Measurements from ENCODE around the gene SOST. TPM values are rescaled to one million over a fixed set of nuclear protein-coding genes. Genes with fewer than 3 reads are reported as not detected.

The SOST gene
- polyA plus RNA-seq, 1 of the 3 experiments (the other 2 are of a cell fraction): not detected

DNA sequence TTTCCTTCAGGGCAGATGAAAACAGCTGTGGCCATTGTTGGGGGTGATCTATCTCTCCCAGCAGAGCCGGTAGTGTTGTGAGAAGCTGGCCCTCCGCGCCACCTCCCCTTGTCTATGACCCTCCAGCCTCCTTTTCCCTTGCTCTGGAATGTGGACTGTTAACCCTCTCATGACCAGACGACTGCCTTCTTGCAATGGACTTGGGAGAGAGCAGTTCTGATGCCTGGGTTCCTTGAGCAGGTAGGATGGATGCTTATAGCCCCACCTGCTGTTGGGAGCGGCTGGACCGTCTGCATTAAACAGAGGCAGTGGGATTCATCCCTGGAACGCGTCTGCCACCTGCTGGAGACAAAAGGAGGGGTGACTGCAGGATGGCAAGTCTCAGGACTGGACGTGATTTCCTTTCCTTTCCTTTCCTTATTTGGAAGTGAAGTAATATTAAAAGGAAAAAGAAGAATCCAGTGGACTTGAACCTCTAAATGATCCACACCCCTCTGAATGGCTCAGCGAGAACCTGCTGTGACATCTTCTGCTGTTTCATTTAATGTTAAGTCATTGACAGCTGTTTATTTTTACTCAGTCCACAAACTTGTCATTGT is 1.8 kb upstream of the SOST start:
- ChIA-PET POLR2A (interaction anchor here (0.5 to 0.7 kb wide), 3 partner anchors 13 to 46 kb away, joined by 3 to 5 read pairs (median 3); partner anchors contain the start of gene DUSP3), CTCF (interaction anchor here (0.6 to 7.9 kb wide), 36 partner anchors 8 to 303 kb away, joined by 3 to 97 read pairs (median 6); partner anchors contain the start of genes CFAP97D1, DUSP3 and MEOX1)
- peaks cover 7% of the 10 kb centered on the region for H3F3A ChIP-seq (replicated peaks; ENCODE audit: insufficient read depth)
- H3K79me2 ChIP-seq (ENCODE audit: insufficient read depth): no peaks in the 10 kb centered on the region
- peak overlapping the region; percentile 44; the same call in 1 of the 2 replicates for H2AFZ ChIP-seq (ENCODE audit: low read depth)
- no peaks in the 10 kb centered on the region for H3K9me2 ChIP-seq
- H3K9me3 ChIP-seq: no peaks in the 10 kb centered on the region
- peak overlapping the region in 1 of 2 experiments; percentile 45; a peak in 1 of 4 replicates for H3K4me3 ChIP-seq (ENCODE audit: low read depth in 2 of 2, low read length in 1 of 2)
- peaks cover 0 to 6% of the 10 kb centered on the region in 2 experiments; a peak in 1 of 4 replicates for H3K4me1 ChIP-seq (ENCODE audit: control insufficient read depth in 1 of 2, insufficient read depth in 2 of 2, low read depth in 1 of 2, low read length in 1 of 2)
- 12% methylated on average over 10 of the region's 10 CpGs for WGBS (ENCODE audit: low lambda C conversion rate)
- H4K20me1 ChIP-seq (ENCODE audit: insufficient read depth): no peaks in the 10 kb centered on the region
- no peak overlapping the region for H3K9ac ChIP-seq
- no peaks in the 10 kb centered on the region for H3K36me3 ChIP-seq (replicated peaks in 1 of 2; ENCODE audit: control insufficient read depth in 1 of 2, insufficient read depth in 2 of 2, low read length in 1 of 2)
- DNase-seq: peak; percentile 94
- no peaks in the 10 kb centered on the region for H3K27me3 ChIP-seq (ENCODE audit: insufficient read depth)
- H3K27ac ChIP-seq (ENCODE audit: low read depth in 2 of 2, low read length in 1 of 2): no peak overlapping the region
- no peak overlapping the region for H3K4me2 ChIP-seq
- no peak for TF ChIP-seq RFX5 (IDR thresholded peaks at IDR 0.05; ENCODE audit: low read length)
- peak; percentile 100 for TF ChIP-seq SMC3 (IDR thresholded peaks at IDR 0.05; ENCODE audit: low read depth, low read length)
- TF ChIP-seq FOXJ3 (CRISPR knock-in tag; IDR thresholded peaks at IDR 0.05): no peak
- TF ChIP-seq MXI1 (IDR thresholded peaks at IDR 0.05; ENCODE audit: low read depth, low read length): no peak
- TF ChIP-seq, protein P1, sequence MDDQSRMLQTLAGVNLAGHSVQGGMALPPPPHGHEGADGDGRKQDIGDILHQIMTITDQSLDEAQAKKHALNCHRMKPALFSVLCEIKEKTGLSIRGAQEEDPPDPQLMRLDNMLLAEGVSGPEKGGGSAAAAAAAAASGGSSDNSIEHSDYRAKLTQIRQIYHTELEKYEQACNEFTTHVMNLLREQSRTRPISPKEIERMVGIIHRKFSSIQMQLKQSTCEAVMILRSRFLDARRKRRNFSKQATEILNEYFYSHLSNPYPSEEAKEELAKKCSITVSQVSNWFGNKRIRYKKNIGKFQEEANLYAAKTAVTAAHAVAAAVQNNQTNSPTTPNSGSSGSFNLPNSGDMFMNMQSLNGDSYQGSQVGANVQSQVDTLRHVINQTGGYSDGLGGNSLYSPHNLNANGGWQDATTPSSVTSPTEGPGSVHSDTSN (IDR thresholded peaks at IDR 0.05): no peak
- TF ChIP-seq, protein P2, sequence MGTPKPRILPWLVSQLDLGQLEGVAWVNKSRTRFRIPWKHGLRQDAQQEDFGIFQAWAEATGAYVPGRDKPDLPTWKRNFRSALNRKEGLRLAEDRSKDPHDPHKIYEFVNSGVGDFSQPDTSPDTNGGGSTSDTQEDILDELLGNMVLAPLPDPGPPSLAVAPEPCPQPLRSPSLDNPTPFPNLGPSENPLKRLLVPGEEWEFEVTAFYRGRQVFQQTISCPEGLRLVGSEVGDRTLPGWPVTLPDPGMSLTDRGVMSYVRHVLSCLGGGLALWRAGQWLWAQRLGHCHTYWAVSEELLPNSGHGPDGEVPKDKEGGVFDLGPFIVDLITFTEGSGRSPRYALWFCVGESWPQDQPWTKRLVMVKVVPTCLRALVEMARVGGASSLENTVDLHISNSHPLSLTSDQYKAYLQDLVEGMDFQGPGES (IDR thresholded peaks at IDR 0.05; ENCODE audit: low read depth, low read length): peak; percentile 5; the same call in 1 of the 2 replicates
- TF ChIP-seq NRF1 (IDR thresholded peaks at IDR 0.05; ENCODE audit: low read depth, low read length): 0 out of 2 replicates have a peak, but pooled peaks have one; percentile 25
- peak; percentile 50 for TF ChIP-seq CHD2 (IDR thresholded peaks at IDR 0.05; ENCODE audit: low read length, partially characterized antibody)
- no peak for TF ChIP-seq EP300 (IDR thresholded peaks at IDR 0.05; ENCODE audit: borderline replicate concordance in 1 of 2, low read depth in 1 of 2, low read length in 1 of 2)
- no peak for TF ChIP-seq RCOR1 (IDR thresholded peaks at IDR 0.05; ENCODE audit: low read length)
- TF ChIP-seq USF1 (IDR thresholded peaks at IDR 0.05; ENCODE audit: borderline replicate concordance, low read depth): no peak
- TF ChIP-seq MEF2A (IDR thresholded peaks at IDR 0.05; ENCODE audit: borderline replicate concordance, low read depth): no peak
- TF ChIP-seq FOXM1 (IDR thresholded peaks at IDR 0.05; ENCODE audit: low read depth): no peak
- TF ChIP-seq RXRA (IDR thresholded peaks at IDR 0.05; ENCODE audit: borderline replicate concordance, low read depth): no peak
- TF ChIP-seq, protein P3, sequence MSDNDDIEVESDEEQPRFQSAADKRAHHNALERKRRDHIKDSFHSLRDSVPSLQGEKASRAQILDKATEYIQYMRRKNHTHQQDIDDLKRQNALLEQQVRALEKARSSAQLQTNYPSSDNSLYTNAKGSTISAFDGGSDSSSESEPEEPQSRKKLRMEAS (IDR thresholded peaks at IDR 0.05; ENCODE audit: low read depth): no peak
- TF ChIP-seq ZBTB33 (IDR thresholded peaks at IDR 0.05; ENCODE audit: borderline replicate concordance, low read depth): no peak
- no peak for TF ChIP-seq JUND (IDR thresholded peaks at IDR 0.05)
- no peak for TF ChIP-seq YY1 (IDR thresholded peaks at IDR 0.05; ENCODE audit: low read depth)
- no peak for TF ChIP-seq FOSL2 (IDR thresholded peaks at IDR 0.05; ENCODE audit: borderline replicate concordance, low read depth)
- TF ChIP-seq TAF1 (IDR thresholded peaks at IDR 0.05; ENCODE audit: borderline replicate concordance, low read depth, low read length): no peak
- TF ChIP-seq GABPA (IDR thresholded peaks at IDR 0.05; ENCODE audit: low read depth): no peak
- TF ChIP-seq SIN3A (IDR thresholded peaks at IDR 0.05; ENCODE audit: borderline replicate concordance, low read depth, low read length): 0 out of 2 replicates have a peak, but pooled peaks have one; percentile 32
- TF ChIP-seq POLR2AphosphoS5 (IDR thresholded peaks at IDR 0.05; ENCODE audit: low read depth, low read length): no peak
- peak; percentile 99 for TF ChIP-seq CTCF (IDR thresholded peaks at IDR 0.05)
- TF ChIP-seq NFIC (IDR thresholded peaks at IDR 0.05; ENCODE audit: borderline replicate concordance): no peak
- TF ChIP-seq TEAD4 (IDR thresholded peaks at IDR 0.05; ENCODE audit: borderline replicate concordance, insufficient read depth): no peak
